ENCODE results near the gene TWIST1.

The TWIST1 gene

DNA sequence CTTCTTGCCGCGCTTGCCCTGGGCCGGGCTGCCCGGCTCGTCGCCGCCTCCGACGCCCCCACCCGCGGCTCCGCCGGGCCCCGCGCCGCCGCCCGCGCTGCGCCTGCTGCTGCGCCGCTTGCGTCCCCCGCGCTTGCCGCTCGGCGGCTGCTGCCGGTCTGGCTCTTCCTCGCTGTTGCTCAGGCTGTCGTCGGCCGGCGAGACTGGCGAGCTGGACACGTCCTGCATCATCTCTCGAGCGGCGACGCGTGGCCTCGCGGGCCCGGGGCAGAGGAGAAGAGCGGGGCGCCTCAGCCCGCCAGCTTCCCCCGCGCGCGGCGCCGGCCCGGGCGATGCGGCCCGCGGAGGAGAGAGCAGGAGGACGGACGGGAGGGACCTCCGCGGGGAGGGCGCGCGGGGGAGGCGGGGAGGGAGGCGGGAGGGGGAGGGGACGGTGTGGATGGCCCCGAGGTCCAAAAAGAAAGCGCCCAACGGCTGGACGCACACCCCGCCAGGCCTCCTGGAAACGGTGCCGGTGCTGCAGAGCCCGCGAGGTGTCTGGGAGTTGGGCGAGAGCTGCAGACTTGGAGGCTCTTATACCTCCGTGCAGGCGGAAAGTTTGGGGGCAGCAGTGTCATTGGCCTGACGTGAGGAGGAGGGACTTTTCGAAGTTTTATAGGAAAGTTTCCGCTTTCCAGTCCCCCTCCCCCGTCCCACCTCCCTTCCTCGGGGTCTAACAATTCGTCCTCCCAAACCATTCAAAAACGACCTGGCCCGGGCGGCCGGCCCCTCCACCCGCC is at the start of gene TWIST1:
TWIST1 (minus strand) TSS at position 546 of the 779 bp plus-strand sequence; CDS start at position 231, 315 bp downstream.
- Histone ChIP-seq H2AFZ (ENCODE audit: low read length) (no peak within 1 kb of the TSS), H3K4me1 (ENCODE audit: insufficient read depth, low read length, poor library complexity, severe bottlenecking) (no peaks in the 10 kb centered on the region), H3K9ac (ENCODE audit: low read depth, low read length, poor library complexity, severe bottlenecking) (no peak within 1 kb of the TSS), H3K27me3 (ENCODE audit: insufficient read depth, low read length, poor library complexity, severe bottlenecking) (no peaks in the 10 kb centered on the region), H3K9me2 (replicated peaks; ENCODE audit: low read depth, low read length) (no peaks in the 10 kb centered on the region), H3K9me3 (ENCODE audit: insufficient read depth, low read depth, low read length) (no peaks in the 10 kb centered on the region), H3K36me3 (ENCODE audit: insufficient read depth, low read length) (no peaks in the 10 kb centered on the region), H4K20me1 (ENCODE audit: insufficient read depth, low read length, poor library complexity, severe bottlenecking) (no peaks in the 10 kb centered on the region), H3F3A (ENCODE audit: low read depth) (no peaks in the 10 kb centered on the region), H3K79me2 (ENCODE audit: insufficient read depth, low read length) (no peaks in the 10 kb centered on the region), H3K4me2 (ENCODE audit: low read depth, low read length, poor library complexity, severe bottlenecking) (no peak within 1 kb of the TSS), H3K4me3 (ENCODE audit: low read length, poor library complexity, severe bottlenecking) (no peak within 1 kb of the TSS)
- TF ChIP-seq EZH2phosphoT487 (IDR thresholded peaks at IDR 0.05; ENCODE audit: borderline replicate concordance), result no peak
- TF ChIP-seq, protein P1, sequence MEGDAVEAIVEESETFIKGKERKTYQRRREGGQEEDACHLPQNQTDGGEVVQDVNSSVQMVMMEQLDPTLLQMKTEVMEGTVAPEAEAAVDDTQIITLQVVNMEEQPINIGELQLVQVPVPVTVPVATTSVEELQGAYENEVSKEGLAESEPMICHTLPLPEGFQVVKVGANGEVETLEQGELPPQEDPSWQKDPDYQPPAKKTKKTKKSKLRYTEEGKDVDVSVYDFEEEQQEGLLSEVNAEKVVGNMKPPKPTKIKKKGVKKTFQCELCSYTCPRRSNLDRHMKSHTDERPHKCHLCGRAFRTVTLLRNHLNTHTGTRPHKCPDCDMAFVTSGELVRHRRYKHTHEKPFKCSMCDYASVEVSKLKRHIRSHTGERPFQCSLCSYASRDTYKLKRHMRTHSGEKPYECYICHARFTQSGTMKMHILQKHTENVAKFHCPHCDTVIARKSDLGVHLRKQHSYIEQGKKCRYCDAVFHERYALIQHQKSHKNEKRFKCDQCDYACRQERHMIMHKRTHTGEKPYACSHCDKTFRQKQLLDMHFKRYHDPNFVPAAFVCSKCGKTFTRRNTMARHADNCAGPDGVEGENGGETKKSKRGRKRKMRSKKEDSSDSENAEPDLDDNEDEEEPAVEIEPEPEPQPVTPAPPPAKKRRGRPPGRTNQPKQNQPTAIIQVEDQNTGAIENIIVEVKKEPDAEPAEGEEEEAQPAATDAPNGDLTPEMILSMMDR (conservative IDR thresholded peaks at IDR 0.05; ENCODE audit: low read length), result no peak

DNA sequence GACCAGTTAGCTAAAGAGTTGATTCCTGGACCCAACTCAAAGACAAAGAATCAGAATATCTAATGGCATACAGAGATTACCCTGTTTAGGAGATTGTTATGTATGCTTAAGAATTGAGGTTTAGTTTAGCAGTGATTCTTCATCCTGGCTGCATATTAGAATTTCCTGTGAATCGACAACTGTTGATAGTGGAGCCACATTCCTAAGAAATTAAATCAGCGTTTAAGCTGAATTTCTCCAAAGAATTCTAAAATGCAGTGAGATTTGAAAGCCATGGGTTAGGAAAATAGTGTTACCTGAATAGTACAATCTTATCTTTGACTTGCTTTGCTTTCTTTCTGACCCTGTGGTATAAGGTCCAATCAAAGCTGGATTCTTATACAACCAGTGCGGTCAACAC is 44.2 kb upstream of the TWIST1 start:
- no peak for TF ChIP-seq EZH2phosphoT487 (IDR thresholded peaks at IDR 0.05; ENCODE audit: borderline replicate concordance)
- TF ChIP-seq, protein P1 (conservative IDR thresholded peaks at IDR 0.05; ENCODE audit: low read length), result no peak
- Histone ChIP-seq H3K4me3 (ENCODE audit: low read length, poor library complexity, severe bottlenecking) (no peak overlapping the region), H3K9me2 (replicated peaks; ENCODE audit: low read depth, low read length) (no peaks in the 10 kb centered on the region), H3K4me2 (ENCODE audit: low read depth, low read length, poor library complexity, severe bottlenecking) (no peak overlapping the region), H4K20me1 (ENCODE audit: insufficient read depth, low read length, poor library complexity, severe bottlenecking) (no peaks in the 10 kb centered on the region), H3K36me3 (ENCODE audit: insufficient read depth, low read length) (no peaks in the 10 kb centered on the region), H3K9ac (ENCODE audit: low read depth, low read length, poor library complexity, severe bottlenecking) (no peak overlapping the region), H3K4me1 (ENCODE audit: insufficient read depth, low read length, poor library complexity, severe bottlenecking) (no peaks in the 10 kb centered on the region), H2AFZ (ENCODE audit: low read length) (no peak overlapping the region), H3K9me3 (ENCODE audit: insufficient read depth, low read depth, low read length) (no peaks in the 10 kb centered on the region), H3K27me3 (ENCODE audit: insufficient read depth, low read length, poor library complexity, severe bottlenecking) (no peaks in the 10 kb centered on the region), H3F3A (ENCODE audit: low read depth) (no peaks in the 10 kb centered on the region), H3K79me2 (ENCODE audit: insufficient read depth, low read length) (no peaks in the 10 kb centered on the region)

DNA sequence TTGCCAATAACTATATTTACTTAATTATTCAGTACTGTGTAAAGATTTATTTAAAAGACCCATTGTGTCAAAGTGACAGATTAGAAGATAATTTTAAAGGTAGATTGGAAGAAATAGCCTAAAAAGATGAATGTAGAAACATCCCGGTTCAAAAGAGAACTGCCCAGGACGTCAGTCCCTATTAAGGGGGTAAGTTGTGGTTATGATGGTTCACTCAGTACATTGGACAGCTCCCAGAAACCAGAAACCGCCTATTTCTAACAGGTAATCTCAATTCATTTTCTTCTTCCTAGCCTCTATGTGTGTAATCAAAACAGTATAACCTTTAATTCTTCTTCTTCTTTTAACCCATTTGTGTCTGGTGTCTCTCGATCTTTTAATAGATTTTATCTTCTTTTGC is 29.3 kb upstream of the TWIST1 start:
- no peak for TF ChIP-seq EZH2phosphoT487 (IDR thresholded peaks at IDR 0.05; ENCODE audit: borderline replicate concordance)
- TF ChIP-seq, protein P1 (conservative IDR thresholded peaks at IDR 0.05; ENCODE audit: low read length), result no peak
- H3K9me2 ChIP-seq (replicated peaks; ENCODE audit: low read depth, low read length), result no peaks in the 10 kb centered on the region
- H3K36me3 ChIP-seq (ENCODE audit: insufficient read depth, low read length), result no peaks in the 10 kb centered on the region
- no peak overlapping the region for H3K4me2 ChIP-seq (ENCODE audit: low read depth, low read length, poor library complexity, severe bottlenecking)
- H4K20me1 ChIP-seq (ENCODE audit: insufficient read depth, low read length, poor library complexity, severe bottlenecking), result no peaks in the 10 kb centered on the region
- H3K79me2 ChIP-seq (ENCODE audit: insufficient read depth, low read length), result no peaks in the 10 kb centered on the region
- H3K4me1 ChIP-seq (ENCODE audit: insufficient read depth, low read length, poor library complexity, severe bottlenecking), result no peaks in the 10 kb centered on the region
- H3K9me3 ChIP-seq (ENCODE audit: insufficient read depth, low read depth, low read length), result no peaks in the 10 kb centered on the region
- H3K27me3 ChIP-seq (ENCODE audit: insufficient read depth, low read length, poor library complexity, severe bottlenecking), result no peaks in the 10 kb centered on the region
- no peak overlapping the region for H3K9ac ChIP-seq (ENCODE audit: low read depth, low read length, poor library complexity, severe bottlenecking)
- H3K4me3 ChIP-seq (ENCODE audit: low read length, poor library complexity, severe bottlenecking), result no peak overlapping the region
- no peak overlapping the region for H2AFZ ChIP-seq (ENCODE audit: low read length)
- H3F3A ChIP-seq (ENCODE audit: low read depth), result no peaks in the 10 kb centered on the region
